HG02678 (cell line): ENCODE data around the gene CDKN2B-AS1.
A peak's percentile ranks its signal among the peaks of the same experiment; 100 is the strongest.

Experiments used
- ATAC-seq: cut with Tn5 transposase; IDR thresholded peaks from one replicate; pipeline ENCODE4 v1.9.1; 2021; ENCODE audit warnings: mild to moderate bottlenecking, moderate library complexity; ENCODE audit not compliant: unreplicated experiment

The CDKN2B-AS1 gene

GRCh38 chr9:22005021-22005701 is 10.6 kb downstream of the CDKN2B-AS1 start:
- ATAC-seq, result no peak

GRCh38 chr9:22005702-22006606 is 11.4 kb downstream of the CDKN2B-AS1 start:
- no peak for ATAC-seq

GRCh38 chr9:22008384-22008716 is 13.8 kb downstream of the CDKN2B-AS1 start:
- ATAC-seq, result no peak

GRCh38 chr9:22008717-22009505 is 14.3 kb downstream of the CDKN2B-AS1 start, which contains the start of gene CDKN2B:
Gene CDKN2B (minus strand): TSS chr9:22009305. CDS start chr9:22008953, 352 bp downstream.
- peak; percentile 93 for ATAC-seq

GRCh38 chr9:22009506-22009867 is 14.9 kb downstream of the CDKN2B-AS1 start:
- peak; percentile 48 for ATAC-seq

DNA sequence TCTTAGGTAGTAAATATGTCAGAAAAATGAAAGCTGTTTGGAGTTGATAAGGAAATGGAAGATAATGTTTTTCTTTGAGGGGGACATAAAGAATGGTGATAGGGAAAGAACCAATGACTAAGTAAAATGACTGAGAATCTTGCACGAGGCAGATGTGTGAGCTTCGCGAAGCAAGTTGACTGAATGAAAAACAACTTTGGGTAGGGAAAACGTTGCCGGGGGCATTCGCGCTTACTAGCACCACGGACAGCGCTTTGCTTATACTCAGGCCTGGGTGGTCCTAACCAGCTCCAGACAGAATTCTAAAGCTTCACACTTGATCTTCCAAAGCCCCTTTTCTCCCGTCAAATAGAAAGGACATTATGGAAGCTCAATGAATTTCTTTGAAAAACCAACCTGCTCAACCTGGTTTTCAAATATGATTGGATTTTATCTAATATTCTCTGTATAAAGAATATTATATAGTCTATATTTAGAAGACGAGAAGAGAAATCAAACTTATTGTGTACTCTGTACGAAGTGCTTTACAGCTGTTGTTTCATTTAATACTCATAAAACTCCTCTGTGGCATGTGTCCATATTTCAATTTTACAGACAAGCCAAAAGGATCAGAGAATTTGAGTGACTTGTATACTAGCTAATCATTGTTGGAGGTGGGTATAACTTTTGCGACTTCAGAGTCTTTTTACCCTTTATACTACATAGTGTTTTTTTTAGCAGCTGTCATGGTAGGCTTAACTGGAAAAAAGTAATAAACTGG is 16.5 kb downstream of the CDKN2B-AS1 start:
- ATAC-seq, result no peak

GRCh38 chr9:22022396-22022795 is 27.8 kb downstream of the CDKN2B-AS1 start:
- no peak for ATAC-seq

DNA sequence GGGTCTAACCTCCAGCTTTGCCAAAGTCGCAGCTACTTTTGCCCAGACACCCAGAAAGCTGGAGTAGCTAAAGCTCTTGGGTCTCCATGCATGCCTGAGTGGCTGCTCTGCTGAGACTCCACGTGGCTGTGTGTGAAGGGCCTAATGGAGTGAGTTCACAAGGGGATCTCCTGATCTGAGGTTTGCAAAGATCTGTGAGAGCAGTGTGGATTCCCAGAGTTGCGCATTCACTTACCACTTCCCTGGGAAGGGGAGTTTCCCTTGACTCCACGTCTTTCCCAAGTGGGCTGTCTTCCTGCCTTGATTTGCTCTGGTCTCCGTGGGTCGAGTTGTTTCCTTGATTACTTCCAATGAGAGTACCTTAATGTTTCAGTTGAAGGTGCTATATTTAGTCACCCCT is 32.1 kb downstream of the CDKN2B-AS1 start:
- no peak for ATAC-seq

DNA sequence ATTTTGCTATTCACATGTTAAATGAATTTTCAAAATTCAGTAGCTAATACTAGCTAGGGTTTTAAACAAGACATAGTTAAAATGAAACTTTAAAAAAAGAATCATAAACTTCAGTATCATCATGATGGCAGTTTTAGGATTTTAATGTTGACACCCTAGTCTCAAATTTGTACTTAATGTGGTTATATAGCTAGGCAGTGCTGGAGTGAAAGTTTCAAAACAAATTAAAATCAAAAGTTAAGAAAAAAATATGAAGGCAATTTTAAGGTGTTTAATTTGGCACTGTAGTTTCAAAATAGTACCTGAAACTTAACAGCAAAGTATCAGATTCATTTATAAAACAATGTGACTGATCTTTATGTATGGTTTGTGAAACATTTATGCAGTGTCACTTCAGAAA is 33.8 kb downstream of the CDKN2B-AS1 start:
- no peak for ATAC-seq

DNA sequence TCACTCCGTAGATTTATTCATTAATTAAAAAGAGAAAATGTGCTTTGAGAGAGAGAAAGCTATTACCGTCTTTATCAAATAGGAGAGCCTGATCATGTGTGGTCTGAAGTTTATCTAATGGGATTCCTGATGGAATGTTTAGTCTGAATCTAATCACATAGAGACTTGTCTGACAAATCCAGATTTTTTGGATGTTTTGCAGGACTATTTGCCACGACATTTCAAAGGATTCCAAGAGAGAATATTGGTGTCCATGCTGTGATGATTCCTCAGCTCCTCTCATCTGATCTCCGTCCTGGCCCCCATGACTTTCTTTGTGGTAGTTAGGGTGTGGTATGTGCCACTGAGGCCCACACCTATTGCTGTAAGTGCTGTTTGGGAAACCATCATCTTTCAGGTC is 34.6 kb downstream of the CDKN2B-AS1 start:
- no peak for ATAC-seq

DNA sequence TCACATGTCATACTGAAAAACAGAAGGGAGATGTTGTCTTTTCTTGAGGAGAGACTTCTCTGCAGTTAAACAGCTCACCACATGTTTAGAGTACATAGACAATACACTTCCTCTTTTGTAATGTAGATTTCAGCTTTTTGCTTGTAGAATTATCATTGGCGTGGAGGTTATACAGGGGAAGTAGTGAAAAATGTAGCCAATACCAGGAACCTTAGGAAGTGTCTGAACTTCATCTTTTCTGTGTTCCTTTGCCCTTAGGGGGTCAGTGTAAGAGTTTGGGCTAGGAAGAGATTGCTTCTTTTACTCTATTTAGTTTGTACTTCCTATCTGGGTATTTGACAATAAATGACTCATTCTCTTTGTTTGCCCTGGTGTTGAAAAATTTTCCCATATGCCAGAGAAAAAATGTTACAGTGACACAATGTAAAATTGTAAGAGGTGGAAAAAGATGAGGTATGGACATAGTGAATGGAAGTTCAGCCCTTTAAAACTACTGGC is 35.6 kb downstream of the CDKN2B-AS1 start:
- ATAC-seq, result peak; percentile 71

- ATAC-seq, result no peak
Measured at GRCh38 chr9:22031655-22032411, 37.2 kb downstream of the CDKN2B-AS1 start.

GRCh38 chr9:22033012-22033630 is 38.5 kb downstream of the CDKN2B-AS1 start:
- no peak for ATAC-seq

- no peak for ATAC-seq
Measured at GRCh38 chr9:22035591-22036011, 41.0 kb downstream of the CDKN2B-AS1 start.

DNA sequence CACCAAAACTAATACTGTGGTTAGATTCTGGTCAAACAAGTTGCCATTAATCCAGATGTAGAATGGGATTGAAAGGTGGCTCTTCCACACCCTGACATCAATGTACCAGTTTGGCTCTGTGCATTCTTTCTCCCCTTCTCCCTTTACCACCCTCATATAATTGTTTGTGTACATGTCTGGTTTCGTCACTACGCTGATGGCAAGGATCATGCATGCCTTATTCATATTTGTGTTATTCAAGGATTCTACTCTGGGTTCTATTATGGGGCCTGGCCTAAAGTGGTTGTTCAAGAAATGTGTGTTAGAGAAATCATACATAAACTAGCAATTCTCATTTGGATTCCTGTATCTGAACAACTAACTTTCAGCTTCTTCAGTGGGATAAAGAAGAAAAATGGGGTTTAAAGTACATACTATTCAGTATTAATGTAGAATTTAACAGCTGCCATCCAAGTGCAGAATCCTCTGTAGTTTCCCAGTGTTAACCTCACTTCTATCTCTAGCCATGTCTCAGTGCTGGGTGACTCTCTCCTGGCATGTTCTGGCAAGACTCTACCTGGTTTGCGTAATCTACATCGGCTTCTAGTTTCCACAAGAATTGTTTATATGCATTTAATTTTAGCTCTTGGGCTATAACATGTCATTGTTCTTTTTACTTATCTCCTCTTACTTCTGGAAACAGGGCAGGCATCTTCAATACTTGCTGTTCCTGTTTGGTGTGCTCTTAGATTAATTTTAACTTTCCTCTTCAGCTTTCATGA is 42.5 kb downstream of the CDKN2B-AS1 start:
- no peak for ATAC-seq

DNA sequence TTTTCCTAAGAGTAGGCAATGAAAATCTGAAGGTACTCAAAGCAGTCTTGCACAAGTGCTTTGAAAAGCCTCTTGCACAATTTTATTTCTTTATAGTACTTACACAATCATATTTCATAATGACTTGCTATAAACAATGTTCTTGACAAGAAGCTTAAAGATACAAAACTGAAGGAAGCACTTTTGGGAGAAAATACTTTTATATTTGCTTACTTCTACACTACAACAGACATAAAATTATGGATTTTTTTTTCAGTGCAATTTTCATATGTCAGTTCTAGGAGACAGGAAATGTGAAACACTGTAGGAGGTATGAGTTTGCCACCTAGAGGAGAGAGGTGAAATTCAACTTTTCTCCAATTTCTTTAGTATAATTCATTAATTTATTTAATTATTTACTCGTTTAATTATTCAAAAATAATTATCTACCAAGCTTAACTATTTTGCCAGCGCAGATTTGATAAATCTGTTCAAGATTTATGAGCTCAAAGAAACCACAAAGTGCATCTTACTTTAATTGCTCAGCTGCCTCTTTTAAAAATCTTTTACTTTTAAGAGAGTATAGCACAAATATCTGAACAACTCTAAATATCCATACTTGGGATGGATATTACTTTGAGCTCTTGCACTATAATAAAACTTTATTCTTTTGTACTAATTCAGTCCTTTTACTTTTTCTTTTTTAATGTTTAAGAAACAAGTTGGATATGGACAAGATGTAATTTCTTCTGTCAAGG is 43.5 kb downstream of the CDKN2B-AS1 start:
- ATAC-seq, result peak; percentile 49

- no peak for ATAC-seq
Measured at GRCh38 chr9:22039258-22039657, 44.7 kb downstream of the CDKN2B-AS1 start.

DNA sequence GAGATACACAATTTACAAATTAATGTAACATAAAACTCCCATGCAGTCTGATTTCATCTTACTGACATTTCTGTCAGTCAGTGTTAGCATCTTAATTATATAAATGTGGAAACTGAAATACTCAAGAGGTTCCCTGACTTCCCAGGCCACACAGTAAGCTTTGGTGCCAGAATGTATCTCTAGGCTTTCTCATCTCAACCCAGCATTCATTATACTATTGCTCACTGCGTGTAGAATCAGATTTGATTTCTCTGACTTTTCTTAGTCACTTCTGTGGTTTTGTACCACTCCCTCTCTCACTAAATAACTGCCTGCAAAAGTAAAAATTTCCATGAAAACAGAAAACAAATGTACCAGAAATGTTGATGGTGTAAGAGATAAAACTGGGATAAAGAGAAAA is 46.2 kb downstream of the CDKN2B-AS1 start:
- ATAC-seq, result no peak
